H9 (cell line): ENCODE measurements around the gene CPM. TPM values are rescaled to one million over a fixed set of nuclear protein-coding genes. Genes with fewer than 3 reads are reported as not detected.

Experiments used
- DNase-seq: peaks from one replicate; pipeline ENCODE4 v3.0.0-alpha.2; 2017
- H2AFZ ChIP-seq: one replicate; pipeline ENCODE4 v1.6.1; 2013; ENCODE audit warnings: mild to moderate bottlenecking, low read length, control low read depth, moderate library complexity
- H2AK5ac ChIP-seq: 2 replicates; pipeline ENCODE4 v1.6.1; 2013; ENCODE audit warnings: low read length, control low read depth, mixed read lengths; ENCODE audit not compliant: insufficient read length
- H2BK120ac ChIP-seq: one replicate; pipeline ENCODE4 v1.6.1; 2013; ENCODE audit warnings: low read depth, mild to moderate bottlenecking, low read length, control low read depth, inconsistent platforms; ENCODE audit not compliant: poor library complexity, severe bottlenecking
- H2BK12ac ChIP-seq: 2 replicates; pipeline ENCODE4 v1.6.1; 2013; ENCODE audit warnings: low read length, control low read depth, mixed read lengths, low read depth; ENCODE audit not compliant: insufficient read length
- H2BK15ac ChIP-seq: 2 replicates; pipeline ENCODE4 v1.6.1; 2013; ENCODE audit warnings: low read depth, low read length, control low read depth
- H2BK20ac ChIP-seq: one replicate; pipeline ENCODE4 v1.6.1; 2013; ENCODE audit warnings: low read depth, mild to moderate bottlenecking, low read length, control low read depth, inconsistent platforms; ENCODE audit not compliant: poor library complexity, severe bottlenecking
- H2BK5ac ChIP-seq: 2 replicates; pipeline ENCODE4 v1.6.1; 2013; ENCODE audit warnings: low read length, control low read depth, mixed read lengths; ENCODE audit not compliant: insufficient read length
- H3K14ac ChIP-seq: 2 replicates; pipeline ENCODE4 v1.6.1; 2013; ENCODE audit warnings: low read length, control low read depth; ENCODE audit not compliant: insufficient read depth
- H3K18ac ChIP-seq: 2 replicates; pipeline ENCODE4 v1.6.1; 2013; ENCODE audit warnings: low read depth, mild to moderate bottlenecking, mixed read lengths, low read length, control low read depth; ENCODE audit not compliant: insufficient read length
- H3K23ac ChIP-seq: 2 replicates; pipeline ENCODE4 v1.6.1; 2013; ENCODE audit warnings: low read length, control low read depth, mixed read lengths, low read depth; ENCODE audit not compliant: insufficient read length
- H3K23me2 ChIP-seq: 2 replicates; pipeline ENCODE4 v1.6.1; 2013; ENCODE audit warnings: low read depth, mild to moderate bottlenecking, mixed read lengths, low read length, control low read depth; ENCODE audit not compliant: insufficient read length, poor library complexity, severe bottlenecking
- H3K27ac ChIP-seq: 2 replicates; pipeline ENCODE4 v1.5.1; 2013; ENCODE audit warnings: low read length, control low read depth, mixed read lengths, low read depth; ENCODE audit not compliant: insufficient read length
- H3K27me3 ChIP-seq: 2 replicates; pipeline ENCODE4 v1.6.1; 2013; ENCODE audit warnings: low read length, control low read depth, inconsistent platforms; ENCODE audit not compliant: insufficient read depth
- H3K4ac ChIP-seq: 2 replicates; pipeline ENCODE4 v1.6.1; 2013; ENCODE audit warnings: low read depth, mild to moderate bottlenecking, control low read depth, inconsistent platforms, low read length, moderate library complexity
- H3K4me1 ChIP-seq: 2 replicates; pipeline ENCODE4 v1.6.1; 2013; ENCODE audit warnings: low read length, control low read depth, inconsistent platforms; ENCODE audit not compliant: insufficient read depth
- H3K4me2 ChIP-seq: 2 replicates; pipeline ENCODE4 v1.6.1; 2013; ENCODE audit warnings: low read length, control low read depth, mixed read lengths; ENCODE audit not compliant: insufficient read length, insufficient read depth
- H3K56ac ChIP-seq: 2 replicates; pipeline ENCODE4 v1.6.1; 2013; ENCODE audit warnings: low read depth, mild to moderate bottlenecking, mixed read lengths, low read length, control low read depth; ENCODE audit not compliant: insufficient read length
- H3K79me1 ChIP-seq: 2 replicates; pipeline ENCODE4 v1.6.1; 2013; ENCODE audit warnings: low read depth, mild to moderate bottlenecking, moderate library complexity, low read length, control low read depth, inconsistent platforms; ENCODE audit not compliant: insufficient read depth, poor library complexity, severe bottlenecking
- H3K79me2 ChIP-seq: 2 replicates; pipeline ENCODE4 v1.6.1; 2013; ENCODE audit warnings: low read length, control low read depth, inconsistent platforms; ENCODE audit not compliant: insufficient read depth
- H3K9ac ChIP-seq: 2 replicates; pipeline ENCODE4 v1.6.1; 2013; ENCODE audit warnings: low read length, control low read depth, mixed read lengths; ENCODE audit not compliant: insufficient read length; ENCODE audit errors: extremely low read depth
- H3K9me3 ChIP-seq: one replicate; pipeline ENCODE4 v1.6.1; 2013; ENCODE audit warnings: low read depth, low read length, inconsistent platforms; ENCODE audit not compliant: control insufficient read depth
- H3T11ph ChIP-seq: one replicate; pipeline ENCODE4 v1.6.1; 2013; ENCODE audit warnings: mild to moderate bottlenecking, low read length, control low read depth, inconsistent platforms
- H4K20me1 ChIP-seq: one replicate; pipeline ENCODE4 v1.6.1; 2013; ENCODE audit not compliant: control insufficient read depth, insufficient read length, insufficient read depth
- H4K5ac ChIP-seq: 2 replicates; pipeline ENCODE4 v1.6.1; 2013; ENCODE audit warnings: low read depth, mild to moderate bottlenecking, mixed read lengths, low read length, control low read depth; ENCODE audit not compliant: insufficient read length
- H4K8ac ChIP-seq: replicated peaks from 2 replicates; pipeline ENCODE4 v1.6.1; 2013; ENCODE audit warnings: low read length, control low read depth, mixed read lengths, low read depth; ENCODE audit not compliant: insufficient read length
- H4K91ac ChIP-seq: 2 replicates; pipeline ENCODE4 v1.6.1; 2013; ENCODE audit warnings: low read depth, mild to moderate bottlenecking, moderate library complexity, mixed read lengths, low read length, control low read depth; ENCODE audit not compliant: insufficient read length
- H3K27ac Mint-ChIP-seq, 3 experiments: 2 replicates in 2 of 3; 3 replicates in 1 of 3; pipeline ENCODE4 v1.8.0; 2020 to 2021; ENCODE audit warnings: mixed read lengths in 3 of 3, mild to moderate bottlenecking in 1 of 3, moderate library complexity in 1 of 3
- H3K27me3 Mint-ChIP-seq: 2 replicates; pipeline ENCODE4 v1.8.0; 2021; ENCODE audit warnings: low read depth, mild to moderate bottlenecking, moderate library complexity, mixed read lengths
- H3K36me3 Mint-ChIP-seq, 3 experiments: 2 replicates in 2 of 3; 3 replicates in 1 of 3; pipeline ENCODE4 v1.8.0; 2020 to 2021; ENCODE audit warnings: low read depth in 3 of 3, mixed read lengths in 3 of 3; ENCODE audit not compliant: insufficient read depth in 1 of 3
- H3K4me1 Mint-ChIP-seq, 2 experiments: 2 replicates each; pipeline ENCODE4 v1.8.0; 2020; ENCODE audit warnings: mixed read lengths in 2 of 2
- H3K4me3 Mint-ChIP-seq, 2 experiments: 2 replicates in 1 of 2; 3 replicates in 1 of 2; pipeline ENCODE4 v1.8.0; 2020 to 2021; ENCODE audit warnings: mild to moderate bottlenecking in 2 of 2, mixed read lengths in 2 of 2, moderate library complexity in 1 of 2
- H3K9me3 Mint-ChIP-seq, 2 experiments: 2 replicates in 1 of 2; 3 replicates in 1 of 2; pipeline ENCODE4 v1.8.0; 2020; ENCODE audit warnings: mild to moderate bottlenecking in 2 of 2, mixed read lengths in 2 of 2, moderate library complexity in 1 of 2
- CTCF ChIP-seq: fragments of 200-600 bp; sonication (generic); conservative IDR thresholded peaks from 3 replicates; pipeline ENCODE4 v1.8.0; 2021; ENCODE audit warnings: antibody characterized with exemption, mild to moderate bottlenecking
- WGBS: extraction: QIAGEN DNeasy Blood & Tissue Kit; methylation state at CpG from one replicate; pipeline ENCODE4 v1.1.7; 2013; ENCODE audit warnings: missing lambda C conversion rate, low lambda C conversion rate, mixed read lengths; ENCODE audit not compliant: insufficient read length; ENCODE audit errors: extremely low coverage; 5-methylcytosine and 5-hydroxymethylcytosine counted together
- total RNA-seq: library from RNA; stranded (reverse); gene quantifications from 2 replicates; pipeline ENCODE4 v1.2.1, GENCODE V29; 2021

The CPM gene
- total RNA-seq, 1 experiment from 2014 or later, result 1.2 TPM

DNA sequence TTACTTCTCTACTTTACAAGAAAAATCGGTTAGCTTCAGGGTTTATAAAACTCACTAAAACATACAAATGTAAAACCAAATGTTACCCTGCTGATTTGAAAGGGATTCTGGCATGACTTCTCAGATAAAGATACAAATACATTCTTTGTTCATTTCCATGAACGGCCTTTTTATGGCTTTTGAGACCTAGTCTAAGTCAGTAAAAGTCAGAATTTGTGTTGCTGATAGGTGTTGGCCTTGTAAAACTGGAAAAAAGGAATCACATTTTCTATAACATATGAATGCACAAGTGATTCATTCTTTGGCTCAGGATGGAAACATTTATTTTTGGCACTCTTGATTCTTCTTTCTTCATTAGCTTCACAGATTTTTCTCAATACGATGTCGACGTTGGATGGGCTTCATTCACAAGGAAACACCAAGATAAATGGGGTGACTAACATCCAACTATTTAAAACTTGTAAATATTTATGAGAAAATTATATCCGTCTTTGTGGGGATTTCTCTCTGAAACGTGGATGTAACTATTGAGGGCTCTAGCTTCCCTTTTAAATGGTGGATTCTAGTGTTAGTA lies 27.0 kb upstream of the CPM start:
- Mint-ChIP-seq H3K9me3 (peaks cover 18 to 28% of the 10 kb centered on the region in 2 experiments), H3K27me3 (no peaks in the 10 kb centered on the region), H3K27ac (no peak overlapping the region), H3K4me1 (peaks cover 15 to 24% of the 10 kb centered on the region in 2 experiments), H3K4me3 (no peak overlapping the region), H3K36me3 (peaks cover 2 to 34% (median 11%) of the 10 kb centered on the region in 3 experiments; a peak in 6 of 7 replicates)
- Histone ChIP-seq H3K18ac (no peak overlapping the region), H2AFZ (no peak overlapping the region), H2BK15ac (no peak overlapping the region), H4K91ac (no peak overlapping the region), H3K79me2 (no peaks in the 10 kb centered on the region), H2BK12ac (no peak overlapping the region), H3K27ac (no peak overlapping the region), H3T11ph (no peak overlapping the region), H3K23me2 (no peaks in the 10 kb centered on the region), H3K4me1 (no peaks in the 10 kb centered on the region), H2BK5ac (no peak overlapping the region), H3K4me2 (no peak overlapping the region), H2AK5ac (no peak overlapping the region), H3K4ac (no peak overlapping the region), H3K14ac (no peak overlapping the region), H2BK120ac (no peak overlapping the region), H2BK20ac (no peak overlapping the region), H3K9me3 (no peaks in the 10 kb centered on the region), H3K9ac (no peak overlapping the region), H4K8ac (no peak overlapping the region), H3K27me3 (no peaks in the 10 kb centered on the region), H4K5ac (no peak overlapping the region), H3K23ac (no peak overlapping the region), H3K56ac (no peak overlapping the region), H3K79me1 (no peaks in the 10 kb centered on the region), H4K20me1 (no peaks in the 10 kb centered on the region)
- TF ChIP-seq CTCF, result no peak
- no peak for DNase-seq
- no CpG with 5 or more reads among the region's 7 CpGs for WGBS
